ENCODE measurements around the gene TRPM4.

GRCh38 chr19:49223472-49223871, 65.9 kb downstream of the TRPM4 start:
- no peak for TF ChIP-seq CTCF (IDR thresholded peaks at IDR 0.05)
- TF ChIP-seq POLR2A (IDR thresholded peaks at IDR 0.05): no peak
